GM12892 (cell line): Measurements from ENCODE around the gene KIF4A.

Source experiments
- POLR2A ChIP-seq: IDR thresholded peaks from 2 replicates; pipeline ENCODE4 v1.6.1; 2011; ENCODE audit warnings: low read depth, low read length, control low read depth
- POLR2AphosphoS5 ChIP-seq: IDR thresholded peaks from 2 replicates; pipeline ENCODE4 v1.6.1; 2011; ENCODE audit warnings: low read depth, low read length, control low read depth

DNA sequence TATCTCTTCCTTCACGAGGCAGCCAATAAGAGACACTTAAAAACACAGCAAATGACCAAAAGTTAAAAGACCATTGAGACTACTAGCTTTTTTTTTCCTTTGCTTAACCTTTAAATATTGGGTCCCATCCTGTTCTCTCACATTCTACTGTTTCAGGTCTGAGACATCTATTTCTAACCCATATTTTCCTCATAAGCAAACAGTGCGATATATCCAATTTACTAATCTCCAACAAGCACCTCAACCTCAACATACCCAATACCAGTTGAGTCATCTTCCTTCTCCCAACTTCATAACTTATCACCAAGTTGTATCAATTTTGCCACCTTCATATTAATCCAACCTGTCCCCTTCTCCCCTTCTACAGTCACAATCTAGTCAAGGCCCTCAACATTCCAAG lies 48.4 kb upstream of the KIF4A start:
- TF ChIP-seq POLR2A (no peak), POLR2AphosphoS5 (no peak)
